C4-2B (cell line): ENCODE data around the gene UBC.

ENCODE experiments used
- ZFX ChIP-seq: fragments of 450-650 bp; IDR thresholded peaks from 2 replicates; pipeline ENCODE4 v1.6.1; 2017
- TF ChIP-seq, protein P1 (sequence below): fragments of 450-650 bp; conservative IDR thresholded peaks from 2 replicates; pipeline ENCODE4 v1.5.1; 2017; ENCODE audit warnings: mild to moderate bottlenecking

DNA sequence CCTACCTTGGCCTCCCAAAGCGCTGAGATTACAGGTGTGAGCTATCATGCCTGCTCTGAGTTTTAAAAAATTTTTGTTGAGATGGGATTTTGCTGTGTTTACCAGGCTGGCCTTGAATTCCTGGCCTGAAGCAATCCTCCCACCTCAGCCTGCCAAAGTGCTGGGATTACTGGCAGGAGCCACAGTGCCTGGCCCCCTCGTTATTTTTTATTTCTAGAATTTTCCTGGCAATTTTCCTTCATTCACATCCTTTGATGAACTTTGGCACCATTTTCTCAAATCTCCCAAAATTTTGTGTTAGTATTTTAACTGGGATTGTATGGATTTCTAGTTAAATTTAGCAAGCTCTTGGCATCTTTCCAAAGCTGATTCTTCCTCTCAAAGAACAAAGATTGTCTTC lies 26.2 kb downstream of the UBC start:
- TF ChIP-seq, protein P1, sequence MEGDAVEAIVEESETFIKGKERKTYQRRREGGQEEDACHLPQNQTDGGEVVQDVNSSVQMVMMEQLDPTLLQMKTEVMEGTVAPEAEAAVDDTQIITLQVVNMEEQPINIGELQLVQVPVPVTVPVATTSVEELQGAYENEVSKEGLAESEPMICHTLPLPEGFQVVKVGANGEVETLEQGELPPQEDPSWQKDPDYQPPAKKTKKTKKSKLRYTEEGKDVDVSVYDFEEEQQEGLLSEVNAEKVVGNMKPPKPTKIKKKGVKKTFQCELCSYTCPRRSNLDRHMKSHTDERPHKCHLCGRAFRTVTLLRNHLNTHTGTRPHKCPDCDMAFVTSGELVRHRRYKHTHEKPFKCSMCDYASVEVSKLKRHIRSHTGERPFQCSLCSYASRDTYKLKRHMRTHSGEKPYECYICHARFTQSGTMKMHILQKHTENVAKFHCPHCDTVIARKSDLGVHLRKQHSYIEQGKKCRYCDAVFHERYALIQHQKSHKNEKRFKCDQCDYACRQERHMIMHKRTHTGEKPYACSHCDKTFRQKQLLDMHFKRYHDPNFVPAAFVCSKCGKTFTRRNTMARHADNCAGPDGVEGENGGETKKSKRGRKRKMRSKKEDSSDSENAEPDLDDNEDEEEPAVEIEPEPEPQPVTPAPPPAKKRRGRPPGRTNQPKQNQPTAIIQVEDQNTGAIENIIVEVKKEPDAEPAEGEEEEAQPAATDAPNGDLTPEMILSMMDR: no peak
- TF ChIP-seq ZFX: no peak
